ENCODE measurements around the gene SCRN1. TPM values are rescaled to one million over a fixed set of nuclear protein-coding genes. Genes with fewer than 3 reads are reported as not detected.

Gene SCRN1
- polyA plus RNA-seq, 3 donors = 63.7 to 65.0 (median 64.9) TPM

GRCh38 chr7:30020535-30020934 lies 30.9 kb upstream of the SCRN1 start:
- DNase-seq (ENCODE audit: extremely low read depth in 1 of 11, low read depth in 9 of 11, low spot score in 4 of 11) = no peak

- no peak for DNase-seq (ENCODE audit: extremely low read depth in 1 of 11, low read depth in 9 of 11, low spot score in 4 of 11)
These were observed 30.4 kb upstream of the SCRN1 start for GRCh38 chr7:30019960-30020359.

- DNase-seq (ENCODE audit: extremely low read depth in 1 of 11, low read depth in 9 of 11, low spot score in 4 of 11) = no peak
These were observed 29.8 kb upstream of the SCRN1 start for GRCh38 chr7:30019387-30019786.

- DNase-seq (ENCODE audit: extremely low read depth in 1 of 11, low read depth in 9 of 11, low spot score in 4 of 11) = no peak
These were observed 28.9 kb upstream of the SCRN1 start for GRCh38 chr7:30018451-30018850.

- DNase-seq (ENCODE audit: extremely low read depth in 1 of 11, low read depth in 9 of 11, low spot score in 4 of 11) = no peak
These were observed 23.2 kb upstream of the SCRN1 start for GRCh38 chr7:30012757-30013156.

- DNase-seq (ENCODE audit: extremely low read depth in 1 of 11, low read depth in 9 of 11, low spot score in 4 of 11) = peak in 1 of 11 donors; percentile 33
These were observed 20.4 kb upstream of the SCRN1 start for GRCh38 chr7:30010021-30010420.

- no peak for DNase-seq (ENCODE audit: extremely low read depth in 1 of 11, low read depth in 9 of 11, low spot score in 4 of 11)
These were observed 15.9 kb upstream of the SCRN1 start for GRCh38 chr7:30005464-30005863.

- no peak for DNase-seq (ENCODE audit: extremely low read depth in 1 of 11, low read depth in 9 of 11, low spot score in 4 of 11)
These were observed 13.5 kb upstream of the SCRN1 start for GRCh38 chr7:30003098-30003497.

GRCh38 chr7:30001998-30002397 lies 12.4 kb upstream of the SCRN1 start:
- no peak for DNase-seq (ENCODE audit: extremely low read depth in 1 of 11, low read depth in 9 of 11, low spot score in 4 of 11)

- no peak for DNase-seq (ENCODE audit: extremely low read depth in 1 of 11, low read depth in 9 of 11, low spot score in 4 of 11)
These were observed 8.9 kb upstream of the SCRN1 start for GRCh38 chr7:29998489-29998888.

- no peak for DNase-seq (ENCODE audit: extremely low read depth in 1 of 11, low read depth in 9 of 11, low spot score in 4 of 11)
These were observed 6.7 kb upstream of the SCRN1 start for GRCh38 chr7:29996321-29996720.

- no peak for DNase-seq (ENCODE audit: extremely low read depth in 1 of 11, low read depth in 9 of 11, low spot score in 4 of 11)
These were observed 6.1 kb upstream of the SCRN1 start for GRCh38 chr7:29995652-29996051.

GRCh38 chr7:29993140-29993539 lies 3.5 kb upstream of the SCRN1 start:
- no peak for DNase-seq (ENCODE audit: extremely low read depth in 1 of 11, low read depth in 9 of 11, low spot score in 4 of 11)

- no peak for DNase-seq (ENCODE audit: extremely low read depth in 1 of 11, low read depth in 9 of 11, low spot score in 4 of 11)
These were observed 2.3 kb upstream of the SCRN1 start for GRCh38 chr7:29991937-29992336.

- DNase-seq (ENCODE audit: extremely low read depth in 1 of 11, low read depth in 9 of 11, low spot score in 4 of 11) = no peak
These were observed 1.3 kb upstream of the SCRN1 start for GRCh38 chr7:29990931-29991330.

GRCh38 chr7:29988424-29989256 lies 961 bp downstream of the SCRN1 start:
- DNase-seq (ENCODE audit: extremely low read depth in 1 of 11, low read depth in 9 of 11, low spot score in 4 of 11) = peak in 7 of 11 donors; percentile 17 to 64 (median 47)

- peak in 7 of 11 donors; percentile 21 to 70 (median 50) for DNase-seq (ENCODE audit: extremely low read depth in 1 of 11, low read depth in 9 of 11, low spot score in 4 of 11)
These were observed 1.7 kb downstream of the SCRN1 start for GRCh38 chr7:29987811-29988317.

- no peak for DNase-seq (ENCODE audit: extremely low read depth in 1 of 11, low read depth in 9 of 11, low spot score in 4 of 11)
These were observed 2.5 kb downstream of the SCRN1 start for GRCh38 chr7:29987083-29987482.

GRCh38 chr7:29980151-29980550 lies 9.4 kb downstream of the SCRN1 start:
- DNase-seq (ENCODE audit: extremely low read depth in 1 of 11, low read depth in 9 of 11, low spot score in 4 of 11) = no peak

- DNase-seq (ENCODE audit: extremely low read depth in 1 of 11, low read depth in 9 of 11, low spot score in 4 of 11) = no peak
These were observed 11.5 kb downstream of the SCRN1 start for GRCh38 chr7:29977886-29978651.

Measured in renal cortex interstitium (tissue), 11 donors.